ENCODE measurements around the gene RBM23. TPM values are rescaled to one million over a fixed set of nuclear protein-coding genes. Genes with fewer than 3 reads are reported as not detected.

Gene RBM23
- total and polyA plus RNA-seq, 8 donors, result 64.9 to 133 (median 109) TPM

- H3K27me3 ChIP-seq, result peaks cover 0 to 20% of the 10 kb centered on the region in 2 donors
- H3K9me3 ChIP-seq, result no peaks in the 10 kb centered on the region
- intact Hi-C loops (cut with DNase I), result no loop called here
- no peak overlapping the region for H3K27ac ChIP-seq
- peaks cover 0 to 15% of the 10 kb centered on the region in 2 donors for H3K4me1 ChIP-seq
- H3K36me3 ChIP-seq, result no peaks in the 10 kb centered on the region
- DNase-seq, result no peak
- H3K4me3 ChIP-seq, result peak overlapping the region; percentile 2 to 49
- no peak for ATAC-seq
- TF ChIP-seq, protein P1, sequence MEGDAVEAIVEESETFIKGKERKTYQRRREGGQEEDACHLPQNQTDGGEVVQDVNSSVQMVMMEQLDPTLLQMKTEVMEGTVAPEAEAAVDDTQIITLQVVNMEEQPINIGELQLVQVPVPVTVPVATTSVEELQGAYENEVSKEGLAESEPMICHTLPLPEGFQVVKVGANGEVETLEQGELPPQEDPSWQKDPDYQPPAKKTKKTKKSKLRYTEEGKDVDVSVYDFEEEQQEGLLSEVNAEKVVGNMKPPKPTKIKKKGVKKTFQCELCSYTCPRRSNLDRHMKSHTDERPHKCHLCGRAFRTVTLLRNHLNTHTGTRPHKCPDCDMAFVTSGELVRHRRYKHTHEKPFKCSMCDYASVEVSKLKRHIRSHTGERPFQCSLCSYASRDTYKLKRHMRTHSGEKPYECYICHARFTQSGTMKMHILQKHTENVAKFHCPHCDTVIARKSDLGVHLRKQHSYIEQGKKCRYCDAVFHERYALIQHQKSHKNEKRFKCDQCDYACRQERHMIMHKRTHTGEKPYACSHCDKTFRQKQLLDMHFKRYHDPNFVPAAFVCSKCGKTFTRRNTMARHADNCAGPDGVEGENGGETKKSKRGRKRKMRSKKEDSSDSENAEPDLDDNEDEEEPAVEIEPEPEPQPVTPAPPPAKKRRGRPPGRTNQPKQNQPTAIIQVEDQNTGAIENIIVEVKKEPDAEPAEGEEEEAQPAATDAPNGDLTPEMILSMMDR (IDR thresholded peaks at IDR 0.05), result no peak
Observed at GRCh38 chr14:22887990-22888378, 31.0 kb downstream of the RBM23 start.

DNA sequence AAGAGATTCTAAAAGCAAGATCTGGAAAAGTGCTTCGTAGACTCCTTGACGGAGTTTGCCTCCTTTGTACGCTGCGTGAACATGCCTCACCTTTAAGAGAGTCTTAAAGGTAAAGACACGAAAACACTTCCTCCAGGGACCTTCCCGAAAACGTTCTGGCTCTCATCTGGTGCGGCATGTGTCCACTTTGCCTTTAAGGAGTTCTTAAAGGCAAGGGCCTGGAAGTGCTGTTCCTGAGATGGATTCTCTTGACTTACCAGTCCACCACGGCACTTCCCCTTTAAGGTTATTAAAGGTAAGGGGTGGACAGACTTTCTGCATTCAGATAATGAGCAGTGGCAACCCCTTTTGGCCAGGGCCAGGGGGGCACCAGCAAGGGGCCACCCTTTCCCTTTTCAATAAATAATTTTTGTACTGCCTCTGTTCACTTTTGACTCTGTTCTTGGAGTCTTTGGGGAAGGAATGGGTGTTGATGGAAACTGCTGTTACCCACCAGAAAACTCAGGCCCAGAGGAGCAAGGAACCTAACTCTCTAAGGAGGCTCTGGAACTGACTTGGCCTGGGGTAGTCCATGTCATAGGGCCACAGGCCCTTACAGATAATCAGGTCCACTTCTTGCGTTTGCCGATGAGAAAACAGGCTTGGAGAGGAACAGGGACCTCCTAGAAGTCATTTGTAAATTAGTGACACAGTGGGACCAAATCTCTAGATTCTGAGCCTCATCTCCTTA, 31.5 kb downstream of the RBM23 start:
- Histone ChIP-seq H3K36me3 (no peaks in the 10 kb centered on the region), H3K4me1 (peaks cover 0 to 15% of the 10 kb centered on the region in 2 donors), H3K27me3 (peaks cover 0 to 23% of the 10 kb centered on the region in 2 donors), H3K4me3 (peak overlapping the region; percentile 43 to 49), H3K9me3 (no peaks in the 10 kb centered on the region), H3K27ac (peak overlapping the region; percentile 60 to 70)
- DNase-seq, result peak in 3 of 4 donors; percentile 43 to 86 (median 50)
- TF ChIP-seq, protein P1 (IDR thresholded peaks at IDR 0.05), result no peak
- peak; percentile 83 for ATAC-seq
- intact Hi-C loops (cut with DNase I), result no loop called here

GRCh38 chr14:22886500-22887259, 32.3 kb downstream of the RBM23 start:
- TF ChIP-seq, protein P1 (IDR thresholded peaks at IDR 0.05), result no peak
- peak; percentile 46 to 89 (median 78) for DNase-seq
- Histone ChIP-seq H3K27ac (peak overlapping the region; percentile 60 to 70), H3K9me3 (no peaks in the 10 kb centered on the region), H3K4me1 (peaks cover 0 to 15% of the 10 kb centered on the region in 2 donors), H3K27me3 (peaks cover 0 to 27% of the 10 kb centered on the region in 2 donors), H3K36me3 (no peaks in the 10 kb centered on the region), H3K4me3 (peak overlapping the region; percentile 43 to 49)
- intact Hi-C loops (cut with DNase I), result no loop called here
- ATAC-seq, result peak; percentile 91

DNA sequence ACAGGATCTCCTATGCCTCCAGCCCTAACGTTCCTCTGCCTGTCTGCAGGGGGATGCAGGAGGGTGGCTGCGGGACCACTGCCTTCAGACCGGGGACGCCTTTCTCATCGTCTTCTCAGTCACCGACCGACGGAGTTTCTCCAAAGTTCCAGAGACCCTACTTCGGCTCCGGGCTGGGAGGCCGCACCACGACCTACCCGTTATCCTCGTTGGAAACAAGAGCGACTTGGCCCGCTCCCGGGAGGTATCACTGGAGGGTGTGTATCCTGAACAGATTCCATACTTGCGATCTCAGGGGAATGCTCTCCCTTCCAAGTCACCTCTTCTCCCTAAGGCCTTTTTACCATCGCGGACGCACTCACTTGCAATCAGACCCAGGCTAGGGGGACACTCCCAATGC, 33.0 kb downstream of the RBM23 start:
- intact Hi-C loops (cut with DNase I), result no loop called here
- H3K36me3 ChIP-seq, result no peaks in the 10 kb centered on the region
- H3K4me3 ChIP-seq, result peak overlapping the region in 1 of 2 donors; percentile 49
- H3K27ac ChIP-seq, result no peak overlapping the region
- H3K9me3 ChIP-seq, result no peaks in the 10 kb centered on the region
- no peak for ATAC-seq
- H3K4me1 ChIP-seq, result peaks cover 0 to 15% of the 10 kb centered on the region in 2 donors
- TF ChIP-seq, protein P1 (IDR thresholded peaks at IDR 0.05), result no peak
- DNase-seq, result no peak
- peaks cover 0 to 27% of the 10 kb centered on the region in 2 donors for H3K27me3 ChIP-seq

Measured in left lung (tissue), 10 donors.